ENCODE data around the gene MPP3.
"Not testable (repeated sequence)": the region's sequence is repeated elsewhere in the genome, so short reads cannot be mapped to it uniquely, and the experiment has no call there.

MPP3 gene

GRCh38 chr17:43832976-43833829 lies at the start of gene MPP3:
TSS of gene MPP3 (minus strand) at chr17:43833146. CDS start at chr17:43831906, 1,240 bp downstream.
- DNase-seq, result peak; percentile 12 to 28

GRCh38 chr17:43881758-43882505 lies 49.0 kb upstream of the MPP3 start:
- DNase-seq, result no peak

- DNase-seq, result no peak
These were observed 48.2 kb upstream of the MPP3 start for GRCh38 chr17:43881181-43881580.

GRCh38 chr17:43880420-43880991 lies 47.6 kb upstream of the MPP3 start:
- DNase-seq, result no peak

GRCh38 chr17:43879723-43880419 lies 46.9 kb upstream of the MPP3 start:
- DNase-seq, result no peak

- peak; percentile 55 to 60 for DNase-seq
These were observed 45.6 kb upstream of the MPP3 start for GRCh38 chr17:43878260-43879175.

- no peak for DNase-seq
These were observed 44.7 kb upstream of the MPP3 start for GRCh38 chr17:43877451-43878155.

- no peak for DNase-seq
These were observed 44.1 kb upstream of the MPP3 start for GRCh38 chr17:43877031-43877430.

- no peak for DNase-seq
These were observed 42.7 kb upstream of the MPP3 start for GRCh38 chr17:43875476-43876147.

GRCh38 chr17:43874293-43874692 lies 41.3 kb upstream of the MPP3 start:
- DNase-seq, result no peak

- no peak for DNase-seq
These were observed 40.9 kb upstream of the MPP3 start for GRCh38 chr17:43873815-43874214.

GRCh38 chr17:43873091-43873490 lies 40.1 kb upstream of the MPP3 start:
- DNase-seq, result no peak

GRCh38 chr17:43871946-43872690 lies 39.2 kb upstream of the MPP3 start:
- DNase-seq, result no peak

GRCh38 chr17:43869031-43869430 lies 36.1 kb upstream of the MPP3 start:
- DNase-seq, result not testable (repeated sequence)

GRCh38 chr17:43868226-43868994 lies 35.5 kb upstream of the MPP3 start:
- DNase-seq, result no peak

- no peak for DNase-seq
These were observed 31.4 kb upstream of the MPP3 start for GRCh38 chr17:43864161-43864984.

GRCh38 chr17:43861960-43862359 lies 29.0 kb upstream of the MPP3 start:
- no peak for DNase-seq

- no peak for DNase-seq
These were observed 28.1 kb upstream of the MPP3 start for GRCh38 chr17:43860927-43861622.

Data from Kasumi-1 (cell line).